Umbilical cord (tissue), 2 donors: ENCODE results near the gene TBCD. TPM values are rescaled to one million over a fixed set of nuclear protein-coding genes. Genes with fewer than 3 reads are reported as not detected.

ENCODE experiments used
- DNase-seq: peaks from one replicate; pipeline ENCODE4 v3.0.0-alpha.2; 2015; ENCODE audit warnings: low spot score
- total RNA-seq: library from RNA; depleted of rRNA; stranded (reverse); fragments of >200 nt; gene quantifications from one replicate; pipeline ENCODE4 v1.2.3, GENCODE V29; 2014; ENCODE audit warnings: low replicate concordance; ENCODE audit not compliant: insufficient read depth

TBCD gene
- total RNA-seq, 1 donor from 2014 or later: 25.8 TPM

GRCh38 chr17:82831041-82831817, 79.4 kb downstream of the TBCD start:
- DNase-seq: no peak

- no peak for DNase-seq
Observed at GRCh38 chr17:82831818-82832200, 79.9 kb downstream of the TBCD start.

GRCh38 chr17:82832411-82832810, 80.5 kb downstream of the TBCD start:
- DNase-seq: no peak

- no peak for DNase-seq
Observed at GRCh38 chr17:82832881-82833475, 81.1 kb downstream of the TBCD start.

GRCh38 chr17:82835122-82835521, 83.3 kb downstream of the TBCD start:
- DNase-seq: no peak

- peak; percentile 78 for DNase-seq
Observed at GRCh38 chr17:82835766-82836512, 84.1 kb downstream of the TBCD start.

GRCh38 chr17:82836823-82837357, 85.0 kb downstream of the TBCD start:
- no peak for DNase-seq

- no peak for DNase-seq
Observed at GRCh38 chr17:82837586-82838320, 85.9 kb downstream of the TBCD start.

GRCh38 chr17:82838386-82839063, 86.7 kb downstream of the TBCD start:
- DNase-seq: no peak

GRCh38 chr17:82839617-82840292, 87.9 kb downstream of the TBCD start, which contains the start of gene ZNF750:
TSS of gene ZNF750 (minus strand) at chr17:82840022. CDS start at chr17:82832454, 7,568 bp downstream.
- peak; percentile 31 for DNase-seq

GRCh38 chr17:82840431-82840831, 88.6 kb downstream of the TBCD start:
- no peak for DNase-seq

GRCh38 chr17:82841921-82842596, 90.2 kb downstream of the TBCD start:
- no peak for DNase-seq

GRCh38 chr17:82843904-82844680, 92.2 kb downstream of the TBCD start:
- DNase-seq: no peak

GRCh38 chr17:82844796-82845162, 92.9 kb downstream of the TBCD start:
- no peak for DNase-seq

GRCh38 chr17:82845163-82845807, 93.4 kb downstream of the TBCD start:
- peak; percentile 69 for DNase-seq

GRCh38 chr17:82846061-82846691, 94.3 kb downstream of the TBCD start:
- DNase-seq: no peak

GRCh38 chr17:82848022-82848592, 96.2 kb downstream of the TBCD start:
- no peak for DNase-seq
